ENCODE data around the gene STPG3. TPM values are rescaled to one million over a fixed set of nuclear protein-coding genes. Genes with fewer than 3 reads are reported as not detected.

Gene STPG3
- total and polyA plus RNA-seq, 2 of the 4 experiments (the other 2 are of a cell fraction), result not detected

GRCh38 chr9:137237759-137238726, 13.0 kb upstream of the STPG3 start:
- peaks cover 22% of the 10 kb centered on the region for H4K20me1 ChIP-seq (ENCODE audit: insufficient read depth, low read length)
- no peak overlapping the region for H2AFZ ChIP-seq (replicated peaks; ENCODE audit: low read length, poor library complexity)
- no peaks in the 10 kb centered on the region for H3K27me3 ChIP-seq (ENCODE audit: control insufficient read depth, insufficient read depth, low read length)
- no peak overlapping the region for H2AK9ac ChIP-seq (replicated peaks; ENCODE audit: low read depth, low read length, poor library complexity)
- no peak overlapping the region for H2BK20ac ChIP-seq (ENCODE audit: low read depth, low read length)
- no peak for DNase-seq
- H3K9me3 ChIP-seq (ENCODE audit: control insufficient read depth, insufficient read depth, low read length), result no peaks in the 10 kb centered on the region
- in situ Hi-C loops (cut with MboI; ENCODE audit: low sequenced_read_pairs), result no loop called here
- TF ChIP-seq MAZ (IDR thresholded peaks at IDR 0.05; ENCODE audit: borderline replicate concordance, low read depth, low read length), result no peak
- no peak for TF ChIP-seq POLR2A (IDR thresholded peaks at IDR 0.05; ENCODE audit: low read depth, low read length)
- no peak for TF ChIP-seq RAD21 (IDR thresholded peaks at IDR 0.05; ENCODE audit: low read length)
- no peak for TF ChIP-seq SMC3 (IDR thresholded peaks at IDR 0.05; ENCODE audit: low read depth, low read length)
- TF ChIP-seq MXI1 (IDR thresholded peaks at IDR 0.05; ENCODE audit: borderline replicate concordance, low read depth, low read length), result no peak
- TF ChIP-seq USF2 (IDR thresholded peaks at IDR 0.05; ENCODE audit: low read depth, low read length), result no peak
- no peak for TF ChIP-seq BHLHE40 (IDR thresholded peaks at IDR 0.05; ENCODE audit: low read depth, low read length)
- no peak for TF ChIP-seq RFX5 (IDR thresholded peaks at IDR 0.05; ENCODE audit: low read depth, low read length)
- TF ChIP-seq, protein P1, sequence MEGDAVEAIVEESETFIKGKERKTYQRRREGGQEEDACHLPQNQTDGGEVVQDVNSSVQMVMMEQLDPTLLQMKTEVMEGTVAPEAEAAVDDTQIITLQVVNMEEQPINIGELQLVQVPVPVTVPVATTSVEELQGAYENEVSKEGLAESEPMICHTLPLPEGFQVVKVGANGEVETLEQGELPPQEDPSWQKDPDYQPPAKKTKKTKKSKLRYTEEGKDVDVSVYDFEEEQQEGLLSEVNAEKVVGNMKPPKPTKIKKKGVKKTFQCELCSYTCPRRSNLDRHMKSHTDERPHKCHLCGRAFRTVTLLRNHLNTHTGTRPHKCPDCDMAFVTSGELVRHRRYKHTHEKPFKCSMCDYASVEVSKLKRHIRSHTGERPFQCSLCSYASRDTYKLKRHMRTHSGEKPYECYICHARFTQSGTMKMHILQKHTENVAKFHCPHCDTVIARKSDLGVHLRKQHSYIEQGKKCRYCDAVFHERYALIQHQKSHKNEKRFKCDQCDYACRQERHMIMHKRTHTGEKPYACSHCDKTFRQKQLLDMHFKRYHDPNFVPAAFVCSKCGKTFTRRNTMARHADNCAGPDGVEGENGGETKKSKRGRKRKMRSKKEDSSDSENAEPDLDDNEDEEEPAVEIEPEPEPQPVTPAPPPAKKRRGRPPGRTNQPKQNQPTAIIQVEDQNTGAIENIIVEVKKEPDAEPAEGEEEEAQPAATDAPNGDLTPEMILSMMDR (conservative IDR thresholded peaks at IDR 0.05; ENCODE audit: low read depth, low read length), result no peak
- no peak for TF ChIP-seq CEBPB (IDR thresholded peaks at IDR 0.05; ENCODE audit: low read depth, low read length)
- TF ChIP-seq MAFK (IDR thresholded peaks at IDR 0.05; ENCODE audit: low read depth, low read length), result no peak
- TF ChIP-seq, protein P2, sequence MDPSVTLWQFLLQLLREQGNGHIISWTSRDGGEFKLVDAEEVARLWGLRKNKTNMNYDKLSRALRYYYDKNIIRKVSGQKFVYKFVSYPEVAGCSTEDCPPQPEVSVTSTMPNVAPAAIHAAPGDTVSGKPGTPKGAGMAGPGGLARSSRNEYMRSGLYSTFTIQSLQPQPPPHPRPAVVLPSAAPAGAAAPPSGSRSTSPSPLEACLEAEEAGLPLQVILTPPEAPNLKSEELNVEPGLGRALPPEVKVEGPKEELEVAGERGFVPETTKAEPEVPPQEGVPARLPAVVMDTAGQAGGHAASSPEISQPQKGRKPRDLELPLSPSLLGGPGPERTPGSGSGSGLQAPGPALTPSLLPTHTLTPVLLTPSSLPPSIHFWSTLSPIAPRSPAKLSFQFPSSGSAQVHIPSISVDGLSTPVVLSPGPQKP (IDR thresholded peaks at IDR 0.05; ENCODE audit: borderline replicate concordance, low read depth, low read length), result no peak
- TF ChIP-seq CHD1 (IDR thresholded peaks at IDR 0.05; ENCODE audit: low read depth, low read length), result no peak
- TF ChIP-seq NFE2L2 (IDR thresholded peaks at IDR 0.05; ENCODE audit: low read depth, low read length), result no peak
- H3K56ac ChIP-seq (ENCODE audit: extremely low read depth, insufficient read depth, low read length), result no peak overlapping the region
- dilution Hi-C loops (cut with HindIII; ENCODE audit: low sequenced_read_pairs, unreplicated experiment), result no loop called here
- no peak overlapping the region for H3K4me2 ChIP-seq (ENCODE audit: low read depth, low read length)
- no peak overlapping the region for H4K91ac ChIP-seq (ENCODE audit: insufficient read depth, low read depth, low read length)
- no peak overlapping the region for H3K14ac ChIP-seq (replicated peaks; ENCODE audit: low read depth, low read length)
- POLR2A ChIA-PET (ENCODE audit: unreplicated experiment), result interaction anchor here (0.9 kb wide), 1 partner anchor 15 kb away, joined by 6 read pairs; no protein-coding TSS in a partner anchor
- H2BK5ac ChIP-seq (ENCODE audit: low read depth, low read length, poor library complexity, severe bottlenecking), result no peak overlapping the region
- peaks cover 6% of the 10 kb centered on the region; the same call in 1 of the 2 replicates for H3K4me1 ChIP-seq (ENCODE audit: control insufficient read depth, insufficient read depth, low read length)
- intact Hi-C loops (cut with micrococcal nuclease), result no loop called here
- no peak overlapping the region for H2AK5ac ChIP-seq (ENCODE audit: low read depth, low read length)
- no peak overlapping the region for H2BK15ac ChIP-seq (ENCODE audit: low read depth, low read length)
- H3K9me1 ChIP-seq (ENCODE audit: insufficient read depth, low read length), result no peaks in the 10 kb centered on the region
- no peak overlapping the region for H4K8ac ChIP-seq (ENCODE audit: low read depth in 2 of 2, low read length in 2 of 2)
- H3K9ac ChIP-seq (ENCODE audit: low read depth, low read length), result no peak overlapping the region
- no TSS peak for BruUV-seq (replicated peaks)
- no peak overlapping the region; the same call in 1 of the 2 replicates for H3K23ac ChIP-seq (ENCODE audit: low read depth, low read length)
- WGBS, 2 experiments (ENCODE audit: extremely low coverage in 2 of 2, insufficient read length in 1 of 2), result 60% methylated on average over 6 of the region's 13 CpGs; no CpG with 5 or more reads in 1 of the 2 experiments
- no peak overlapping the region for H3K18ac ChIP-seq (ENCODE audit: low read depth, low read length)
- peaks cover 8 to 40% of the 10 kb centered on the region in 2 experiments; a peak in 3 of 4 replicates for H3K79me1 ChIP-seq (ENCODE audit: low read depth in 1 of 2, low read length in 2 of 2)
- H3K4me3 ChIP-seq (ENCODE audit: insufficient read depth, low read depth, low read length), result no peak overlapping the region
- CTCF ChIA-PET, result no interaction called here
- no peak overlapping the region for H4K5ac ChIP-seq (ENCODE audit: low read depth, low read length)
- no peak for ATAC-seq (ENCODE audit: low read depth)
- no peak overlapping the region for H2BK120ac ChIP-seq (ENCODE audit: low read depth, low read length)
- no peak overlapping the region for H3K27ac ChIP-seq (ENCODE audit: insufficient read depth, low read length)
- H3K4ac ChIP-seq (ENCODE audit: low read depth, low read length), result no peak overlapping the region
- H3K36me3 ChIP-seq (ENCODE audit: control insufficient read depth, insufficient read depth, low read length), result peaks cover 12% of the 10 kb centered on the region

All from IMR-90 (cell line).